ENCODE results near the gene MYRF.

GRCh38 chr11:61712846-61713245, 39.6 kb upstream of the MYRF start:
- TF ChIP-seq CTCF (tag by site-specific recombination; IDR thresholded peaks at IDR 0.05) (no peak), ZNF274 (IDR thresholded peaks at IDR 0.05; ENCODE audit: low read length) (no peak), ZNF274 (tag by site-specific recombination; IDR thresholded peaks at IDR 0.05; ENCODE audit: borderline replicate concordance) (no peak), REST (tag by site-specific recombination; IDR thresholded peaks at IDR 0.05) (no peak)
